HepG2 (cell line): Measurements from ENCODE around the gene RAPSN. TPM values are rescaled to one million over a fixed set of nuclear protein-coding genes. Genes with fewer than 3 reads are reported as not detected.

Source experiments
- BCL6 ChIP-seq: IDR thresholded peaks from 2 replicates; pipeline ENCODE4 v1.6.1; 2016; ENCODE audit warnings: missing genetic modification reagents, missing compliant biosample characterization
- CC2D1A ChIP-seq: sonication (generic); formaldehyde crosslinking; IDR thresholded peaks from 2 replicates; pipeline ENCODE4 v1.8.1; 2023; ENCODE audit warnings: mild to moderate bottlenecking, missing genetic modification reagents
- EHMT2 ChIP-seq: fragments of 200-600 bp; sonication (generic); IDR thresholded peaks from 2 replicates; pipeline ENCODE4 v1.7.0; 2017; ENCODE audit warnings: antibody characterized with exemption, low read depth, low read length, borderline replicate concordance
- FOXA1 ChIP-seq, 2 experiments: fragments of 450-650 bp in 1 of 2; sonication (generic) in 1 of 2; formaldehyde crosslinking in 1 of 2; IDR thresholded peaks; 2 replicates each; pipeline versions ENCODE4 v1.4.0 to v1.6.1; 2016 to 2020; ENCODE audit warnings: missing genetic modification reagents in 1 of 2
- FOXK2 ChIP-seq: fragments of 450-650 bp; IDR thresholded peaks from 2 replicates; pipeline ENCODE4 v1.6.1; 2016
- HDAC6 ChIP-seq: fragments of 200-600 bp; sonication (generic); IDR thresholded peaks from 2 replicates; pipeline ENCODE4 v1.7.0; 2017; ENCODE audit warnings: mild to moderate bottlenecking, antibody characterized with exemption, low read length, low read depth
- HOXA9 ChIP-seq: sonication (generic); formaldehyde crosslinking; IDR thresholded peaks from 2 replicates; pipeline ENCODE4 v1.8.1; 2022; ENCODE audit warnings: missing genetic modification reagents, mild to moderate bottlenecking, moderate library complexity, borderline replicate concordance
- MTA3 ChIP-seq: sonication (generic); formaldehyde crosslinking; IDR thresholded peaks from 2 replicates; pipeline ENCODE4 v1.4.0; 2020; ENCODE audit warnings: missing genetic modification reagents
- MTF1 ChIP-seq: sonication (generic); formaldehyde crosslinking; IDR thresholded peaks from 2 replicates; pipeline ENCODE4 v1.5.0; 2020; ENCODE audit warnings: missing genetic modification reagents
- NR2C2 ChIP-seq: sonication (generic); formaldehyde crosslinking; IDR thresholded peaks from 2 replicates; pipeline ENCODE4 v1.4.0; 2020; ENCODE audit warnings: missing genetic modification reagents, mild to moderate bottlenecking, moderate library complexity, borderline replicate concordance
- RXRB ChIP-seq: IDR thresholded peaks from 2 replicates; pipeline ENCODE4 v1.6.1; 2016; ENCODE audit warnings: borderline replicate concordance, missing genetic modification reagents, missing compliant biosample characterization
- ZBTB20 ChIP-seq: sonication (generic); formaldehyde crosslinking; IDR thresholded peaks from 2 replicates; pipeline ENCODE4 v1.8.1; 2023; ENCODE audit warnings: missing genetic modification reagents, low read depth, mild to moderate bottlenecking, borderline replicate concordance
- ZNF224 ChIP-seq: sonication (generic); formaldehyde crosslinking; IDR thresholded peaks from 2 replicates; pipeline ENCODE4 v1.5.0; 2020; ENCODE audit warnings: mild to moderate bottlenecking, missing genetic modification reagents
- ZNF343 ChIP-seq: sonication (generic); formaldehyde crosslinking; IDR thresholded peaks from 2 replicates; pipeline ENCODE4 v1.4.0; 2020; ENCODE audit warnings: mild to moderate bottlenecking, missing genetic modification reagents
- ZNF552 ChIP-seq: sonication (generic); formaldehyde crosslinking; IDR thresholded peaks from 2 replicates; pipeline ENCODE4 v1.9.0; 2022; ENCODE audit warnings: missing genetic modification reagents, mild to moderate bottlenecking, borderline replicate concordance
- polyA plus RNA-seq, 8 experiments: library from polyadenylated mRNA; depleted of rRNA in 3 of 8; stranded (reverse) in 7 of 8; unstranded in 1 of 8; fragments of >200 nt; fragmentation: Illumina TruSeq in 4 of 8; extraction: Trizol in 4 of 8; gene quantifications; 2 replicates each; pipeline versions ENCODE4 v1.2.1 to v1.2.3, GENCODE V29; 2011 to 2016; ENCODE audit warnings: low read depth in 4 of 8, missing spikeins in 1 of 8, mixed read lengths in 1 of 8; ENCODE audit not compliant: insufficient read depth in 1 of 8
- total RNA-seq, 5 experiments: library from RNA; depleted of rRNA; stranded (reverse); fragments of >200 nt; fragmentation: Illumina TruSeq; extraction: Trizol; gene quantifications; 2 replicates each; pipeline ENCODE4 v1.2.3, GENCODE V29; 2016; ENCODE audit warnings: low read depth in 1 of 5
- TF ChIP-seq, protein P1 (sequence below): sonication (generic); formaldehyde crosslinking; conservative IDR thresholded peaks from 2 replicates; pipeline ENCODE4 v1.8.0; 2022; ENCODE audit warnings: low read depth, missing genetic modification reagents
- TF ChIP-seq, protein P2 (sequence below): sonication (generic); formaldehyde crosslinking; IDR thresholded peaks from 2 replicates; pipeline ENCODE4 v1.4.0; 2020; ENCODE audit warnings: mild to moderate bottlenecking, missing genetic modification reagents
- TF ChIP-seq, protein P3 (sequence below): fragments of 450-650 bp; IDR thresholded peaks from 2 replicates; pipeline ENCODE4 v1.6.1; 2017; ENCODE audit warnings: mild to moderate bottlenecking
- TF ChIP-seq, protein P4 (sequence below): sonication (generic); formaldehyde crosslinking; IDR thresholded peaks from 2 replicates; pipeline ENCODE4 v1.8.1; 2023; ENCODE audit warnings: mild to moderate bottlenecking, missing genetic modification reagents
- TF ChIP-seq, protein P5 (sequence below): sonication (generic); formaldehyde crosslinking; IDR thresholded peaks from 2 replicates; pipeline ENCODE4 v1.5.0; 2020; ENCODE audit warnings: mild to moderate bottlenecking, missing genetic modification reagents
- TF ChIP-seq, protein P6 (sequence below): sonication (generic); formaldehyde crosslinking; IDR thresholded peaks from 2 replicates; pipeline ENCODE4 v1.4.0; 2020; ENCODE audit warnings: missing genetic modification reagents, mild to moderate bottlenecking, borderline replicate concordance

Gene RAPSN
- total and polyA plus RNA-seq, 2 of the 13 experiments (the other 11 are each of a cell fraction or from before 2014, with no cell fraction given): 0.15 to 1.2 TPM

DNA sequence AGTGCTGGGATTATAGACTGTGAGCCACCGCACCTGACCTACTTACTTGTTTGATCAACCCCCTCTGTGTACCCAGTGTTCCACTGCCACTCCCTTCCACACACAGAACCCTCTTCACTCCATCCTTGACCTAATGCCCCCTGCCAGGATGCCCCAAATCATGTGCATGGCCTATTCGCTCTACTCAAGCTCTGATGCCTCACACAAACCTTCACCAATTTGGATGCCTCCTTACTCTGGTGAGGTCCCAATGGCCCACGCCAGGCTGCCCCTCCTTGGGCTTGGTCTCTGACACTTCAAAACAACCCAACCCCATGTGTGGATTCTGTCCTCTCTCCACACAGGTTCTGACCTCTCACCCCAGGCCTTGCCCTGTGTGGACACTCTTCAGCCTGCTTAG is 13.2 kb downstream of the RAPSN start (continued):
- TF ChIP-seq, protein P1, sequence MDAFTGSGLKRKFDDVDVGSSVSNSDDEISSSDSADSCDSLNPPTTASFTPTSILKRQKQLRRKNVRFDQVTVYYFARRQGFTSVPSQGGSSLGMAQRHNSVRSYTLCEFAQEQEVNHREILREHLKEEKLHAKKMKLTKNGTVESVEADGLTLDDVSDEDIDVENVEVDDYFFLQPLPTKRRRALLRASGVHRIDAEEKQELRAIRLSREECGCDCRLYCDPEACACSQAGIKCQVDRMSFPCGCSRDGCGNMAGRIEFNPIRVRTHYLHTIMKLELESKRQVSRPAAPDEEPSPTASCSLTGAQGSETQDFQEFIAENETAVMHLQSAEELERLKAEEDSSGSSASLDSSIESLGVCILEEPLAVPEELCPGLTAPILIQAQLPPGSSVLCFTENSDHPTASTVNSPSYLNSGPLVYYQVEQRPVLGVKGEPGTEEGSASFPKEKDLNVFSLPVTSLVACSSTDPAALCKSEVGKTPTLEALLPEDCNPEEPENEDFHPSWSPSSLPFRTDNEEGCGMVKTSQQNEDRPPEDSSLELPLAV: no peak
- TF ChIP-seq, protein P2, sequence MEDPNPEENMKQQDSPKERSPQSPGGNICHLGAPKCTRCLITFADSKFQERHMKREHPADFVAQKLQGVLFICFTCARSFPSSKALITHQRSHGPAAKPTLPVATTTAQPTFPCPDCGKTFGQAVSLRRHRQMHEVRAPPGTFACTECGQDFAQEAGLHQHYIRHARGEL (CRISPR knock-in tag): no peak
- TF ChIP-seq ZBTB20 (CRISPR knock-in tag) (no peak), RXRB (CRISPR knock-in tag) (peak; percentile 73), HDAC6 (no peak), FOXK2 (no peak), HOXA9 (CRISPR knock-in tag) (no peak), BCL6 (CRISPR knock-in tag) (peak; percentile 80), NR2C2 (CRISPR knock-in tag) (peak; percentile 75), MTF1 (CRISPR knock-in tag) (no peak), CC2D1A (CRISPR knock-in tag) (no peak), MTA3 (CRISPR knock-in tag) (no peak), ZNF552 (CRISPR knock-in tag) (no peak), FOXA1 (IDR thresholded peaks at IDR 0.05) (no peak), FOXA1 (CRISPR knock-in tag; IDR thresholded peaks at IDR 0.05) (peak; percentile 72), ZNF343 (no peak), ZNF224 (no peak), EHMT2 (no peak)
- TF ChIP-seq, protein P3, sequence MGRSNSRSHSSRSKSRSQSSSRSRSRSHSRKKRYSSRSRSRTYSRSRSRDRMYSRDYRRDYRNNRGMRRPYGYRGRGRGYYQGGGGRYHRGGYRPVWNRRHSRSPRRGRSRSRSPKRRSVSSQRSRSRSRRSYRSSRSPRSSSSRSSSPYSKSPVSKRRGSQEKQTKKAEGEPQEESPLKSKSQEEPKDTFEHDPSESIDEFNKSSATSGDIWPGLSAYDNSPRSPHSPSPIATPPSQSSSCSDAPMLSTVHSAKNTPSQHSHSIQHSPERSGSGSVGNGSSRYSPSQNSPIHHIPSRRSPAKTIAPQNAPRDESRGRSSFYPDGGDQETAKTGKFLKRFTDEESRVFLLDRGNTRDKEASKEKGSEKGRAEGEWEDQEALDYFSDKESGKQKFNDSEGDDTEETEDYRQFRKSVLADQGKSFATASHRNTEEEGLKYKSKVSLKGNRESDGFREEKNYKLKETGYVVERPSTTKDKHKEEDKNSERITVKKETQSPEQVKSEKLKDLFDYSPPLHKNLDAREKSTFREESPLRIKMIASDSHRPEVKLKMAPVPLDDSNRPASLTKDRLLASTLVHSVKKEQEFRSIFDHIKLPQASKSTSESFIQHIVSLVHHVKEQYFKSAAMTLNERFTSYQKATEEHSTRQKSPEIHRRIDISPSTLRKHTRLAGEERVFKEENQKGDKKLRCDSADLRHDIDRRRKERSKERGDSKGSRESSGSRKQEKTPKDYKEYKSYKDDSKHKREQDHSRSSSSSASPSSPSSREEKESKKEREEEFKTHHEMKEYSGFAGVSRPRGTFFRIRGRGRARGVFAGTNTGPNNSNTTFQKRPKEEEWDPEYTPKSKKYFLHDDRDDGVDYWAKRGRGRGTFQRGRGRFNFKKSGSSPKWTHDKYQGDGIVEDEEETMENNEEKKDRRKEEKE: no peak
- TF ChIP-seq, protein P4, sequence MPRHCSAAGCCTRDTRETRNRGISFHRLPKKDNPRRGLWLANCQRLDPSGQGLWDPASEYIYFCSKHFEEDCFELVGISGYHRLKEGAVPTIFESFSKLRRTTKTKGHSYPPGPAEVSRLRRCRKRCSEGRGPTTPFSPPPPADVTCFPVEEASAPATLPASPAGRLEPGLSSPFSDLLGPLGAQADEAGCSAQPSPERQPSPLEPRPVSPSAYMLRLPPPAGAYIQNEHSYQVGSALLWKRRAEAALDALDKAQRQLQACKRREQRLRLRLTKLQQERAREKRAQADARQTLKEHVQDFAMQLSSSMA (CRISPR knock-in tag): no peak
- TF ChIP-seq, protein P5, sequence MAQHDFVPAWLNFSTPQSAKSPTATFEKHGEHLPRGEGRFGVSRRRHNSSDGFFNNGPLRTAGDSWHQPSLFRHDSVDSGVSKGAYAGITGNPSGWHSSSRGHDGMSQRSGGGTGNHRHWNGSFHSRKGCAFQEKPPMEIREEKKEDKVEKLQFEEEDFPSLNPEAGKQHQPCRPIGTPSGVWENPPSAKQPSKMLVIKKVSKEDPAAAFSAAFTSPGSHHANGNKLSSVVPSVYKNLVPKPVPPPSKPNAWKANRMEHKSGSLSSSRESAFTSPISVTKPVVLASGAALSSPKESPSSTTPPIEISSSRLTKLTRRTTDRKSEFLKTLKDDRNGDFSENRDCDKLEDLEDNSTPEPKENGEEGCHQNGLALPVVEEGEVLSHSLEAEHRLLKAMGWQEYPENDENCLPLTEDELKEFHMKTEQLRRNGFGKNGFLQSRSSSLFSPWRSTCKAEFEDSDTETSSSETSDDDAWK (CRISPR knock-in tag): no peak
- TF ChIP-seq, protein P6, sequence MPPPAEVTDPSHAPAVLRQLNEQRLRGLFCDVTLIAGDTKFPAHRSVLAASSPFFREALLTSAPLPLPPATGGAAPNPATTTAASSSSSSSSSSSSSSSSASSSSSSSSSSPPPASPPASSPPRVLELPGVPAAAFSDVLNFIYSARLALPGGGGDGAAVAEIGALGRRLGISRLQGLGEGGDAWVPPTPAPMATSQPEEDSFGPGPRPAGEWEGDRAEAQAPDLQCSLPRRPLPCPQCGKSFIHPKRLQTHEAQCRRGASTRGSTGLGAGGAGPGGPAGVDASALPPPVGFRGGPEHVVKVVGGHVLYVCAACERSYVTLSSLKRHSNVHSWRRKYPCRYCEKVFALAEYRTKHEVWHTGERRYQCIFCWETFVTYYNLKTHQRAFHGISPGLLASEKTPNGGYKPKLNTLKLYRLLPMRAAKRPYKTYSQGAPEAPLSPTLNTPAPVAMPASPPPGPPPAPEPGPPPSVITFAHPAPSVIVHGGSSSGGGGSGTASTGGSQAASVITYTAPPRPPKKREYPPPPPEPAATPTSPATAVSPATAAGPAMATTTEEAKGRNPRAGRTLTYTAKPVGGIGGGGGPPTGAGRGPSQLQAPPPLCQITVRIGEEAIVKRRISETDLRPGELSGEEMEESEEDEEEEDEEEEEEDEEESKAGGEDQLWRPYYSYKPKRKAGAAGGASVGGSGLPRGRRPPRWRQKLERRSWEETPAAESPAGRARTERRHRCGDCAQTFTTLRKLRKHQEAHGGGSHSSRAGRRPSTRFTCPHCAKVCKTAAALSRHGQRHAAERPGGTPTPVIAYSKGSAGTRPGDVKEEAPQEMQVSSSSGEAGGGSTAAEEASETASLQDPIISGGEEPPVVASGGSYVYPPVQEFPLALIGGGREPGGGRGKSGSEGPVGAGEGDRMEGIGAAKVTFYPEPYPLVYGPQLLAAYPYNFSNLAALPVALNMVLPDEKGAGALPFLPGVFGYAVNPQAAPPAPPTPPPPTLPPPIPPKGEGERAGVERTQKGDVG (CRISPR knock-in tag): no peak
